HFF-Myc (cell line): ENCODE measurements around the gene ZFR2.

ENCODE experiments used
- DNase-seq: peaks from one replicate; pipeline ENCODE4 v3.0.0-alpha.2; 2011; ENCODE audit warnings: low read depth; ENCODE audit errors: extremely low read depth
- H3K4me3 ChIP-seq: replicated peaks from 2 replicates; pipeline ENCODE4 v1.5.1; 2011; ENCODE audit warnings: low read depth, mild to moderate bottlenecking, control low read depth, low read length
- CTCF ChIP-seq: IDR thresholded peaks from 2 replicates; pipeline ENCODE4 v1.5.1; 2012; ENCODE audit warnings: mild to moderate bottlenecking, low read depth, low read length, control low read depth; ENCODE audit errors: missing control alignments

Gene ZFR2

GRCh38 chr19:3868770-3869456 is at the start of gene ZFR2:
TSS of gene ZFR2 (minus strand) at chr19:3869038. CDS start at chr19:3869017, 21 bp downstream.
- no peak within 1 kb of the TSS for H3K4me3 ChIP-seq
- no peak for DNase-seq
- no peak for TF ChIP-seq CTCF

- H3K4me3 ChIP-seq: no peak overlapping the region
- no peak for DNase-seq
- TF ChIP-seq CTCF: no peak
Observed at GRCh38 chr19:3916033-3916432, 47.2 kb upstream of the ZFR2 start.

GRCh38 chr19:3914199-3914598 is 45.4 kb upstream of the ZFR2 start:
- no peak for DNase-seq
- no peak for TF ChIP-seq CTCF
- no peak overlapping the region for H3K4me3 ChIP-seq

GRCh38 chr19:3910105-3910504 is 41.3 kb upstream of the ZFR2 start:
- no peak overlapping the region for H3K4me3 ChIP-seq
- no peak for TF ChIP-seq CTCF
- DNase-seq: no peak

- DNase-seq: no peak
- no peak for TF ChIP-seq CTCF
- no peak overlapping the region for H3K4me3 ChIP-seq
Observed at GRCh38 chr19:3908266-3909054, 39.6 kb upstream of the ZFR2 start.

GRCh38 chr19:3907626-3908265 is 38.9 kb upstream of the ZFR2 start:
- H3K4me3 ChIP-seq: no peak overlapping the region
- no peak for TF ChIP-seq CTCF
- no peak for DNase-seq
